ENCODE results near the gene BACH2.

The BACH2 gene

GRCh38 chr6:90053614-90054013 lies 243.0 kb downstream of the BACH2 start:
- H3K27me3 ChIP-seq (ENCODE audit: insufficient read depth, low read length) = no peaks in the 10 kb centered on the region
- no peaks in the 10 kb centered on the region for H3K36me3 ChIP-seq (ENCODE audit: insufficient read depth, low read depth, low read length)
- H3K9ac ChIP-seq (ENCODE audit: low read depth, low read length) = no peak overlapping the region
- H3K4me3 ChIP-seq (ENCODE audit: low read length) = no peak overlapping the region
- peaks cover 23% of the 10 kb centered on the region for H3K9me3 ChIP-seq (ENCODE audit: insufficient read depth, low read depth, low read length)
- no peak overlapping the region for H3K27ac ChIP-seq (ENCODE audit: low read length)
- H3K4me1 ChIP-seq (ENCODE audit: insufficient read depth, low read length) = no peaks in the 10 kb centered on the region

DNA sequence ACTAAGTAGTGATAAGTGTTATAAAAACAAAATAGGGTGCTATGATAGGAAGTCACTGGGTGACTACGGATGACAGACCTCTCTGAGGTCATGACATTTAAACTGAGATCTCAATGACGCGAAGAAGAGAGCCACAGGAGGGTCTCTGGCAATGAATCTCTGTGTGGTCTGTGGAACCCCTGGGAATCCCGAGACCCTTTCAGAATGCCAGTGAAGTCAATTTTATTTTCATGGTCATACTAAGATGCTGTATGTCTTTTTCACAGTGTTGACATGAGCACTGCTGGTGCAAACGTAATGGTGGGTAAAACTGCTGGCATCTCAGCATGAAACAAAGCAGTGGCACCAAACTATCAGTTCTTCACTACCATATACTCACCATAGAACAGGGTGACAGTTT lies 247.3 kb downstream of the BACH2 start:
- no peaks in the 10 kb centered on the region for H3K27me3 ChIP-seq (ENCODE audit: insufficient read depth, low read length)
- 0 out of 2 replicates have a peak, but pooled peaks cover 3% of the 10 kb centered on the region for H3K4me1 ChIP-seq (ENCODE audit: insufficient read depth, low read length)
- H3K36me3 ChIP-seq (ENCODE audit: insufficient read depth, low read depth, low read length) = no peaks in the 10 kb centered on the region
- H3K4me3 ChIP-seq (ENCODE audit: low read length) = no peak overlapping the region
- H3K9ac ChIP-seq (ENCODE audit: low read depth, low read length) = no peak overlapping the region
- H3K27ac ChIP-seq (ENCODE audit: low read length) = no peak overlapping the region
- H3K9me3 ChIP-seq (ENCODE audit: insufficient read depth, low read depth, low read length) = peaks cover 16% of the 10 kb centered on the region

GRCh38 chr6:90048206-90048967 lies 248.3 kb downstream of the BACH2 start:
- Histone ChIP-seq H3K27ac (ENCODE audit: low read length) (no peak overlapping the region), H3K9ac (ENCODE audit: low read depth, low read length) (no peak overlapping the region), H3K27me3 (ENCODE audit: insufficient read depth, low read length) (no peaks in the 10 kb centered on the region), H3K9me3 (ENCODE audit: insufficient read depth, low read depth, low read length) (peaks cover 6% of the 10 kb centered on the region), H3K4me1 (ENCODE audit: insufficient read depth, low read length) (0 out of 2 replicates have a peak, but pooled peaks cover 3% of the 10 kb centered on the region), H3K4me3 (ENCODE audit: low read length) (no peak overlapping the region), H3K36me3 (ENCODE audit: insufficient read depth, low read depth, low read length) (no peaks in the 10 kb centered on the region)

GRCh38 chr6:90045535-90045934 lies 251.1 kb downstream of the BACH2 start:
- no peaks in the 10 kb centered on the region for H3K27me3 ChIP-seq (ENCODE audit: insufficient read depth, low read length)
- H3K27ac ChIP-seq (ENCODE audit: low read length) = no peak overlapping the region
- H3K4me1 ChIP-seq (ENCODE audit: insufficient read depth, low read length) = 0 out of 2 replicates have a peak, but pooled peaks cover 3% of the 10 kb centered on the region

GRCh38 chr6:90044833-90045381 lies 251.7 kb downstream of the BACH2 start:
- H3K9me3 ChIP-seq (ENCODE audit: insufficient read depth, low read depth, low read length) = no peaks in the 10 kb centered on the region
- H3K27ac ChIP-seq (ENCODE audit: low read length) = no peak overlapping the region

More at GRCh38 chr6:90045535-90045934, 251.1 kb downstream of the BACH2 start:
- Histone ChIP-seq H3K9me3 (ENCODE audit: insufficient read depth, low read depth, low read length) (no peaks in the 10 kb centered on the region), H3K4me3 (ENCODE audit: low read length) (no peak overlapping the region), H3K9ac (ENCODE audit: low read depth, low read length) (no peak overlapping the region), H3K36me3 (ENCODE audit: insufficient read depth, low read depth, low read length) (no peaks in the 10 kb centered on the region)

DNA sequence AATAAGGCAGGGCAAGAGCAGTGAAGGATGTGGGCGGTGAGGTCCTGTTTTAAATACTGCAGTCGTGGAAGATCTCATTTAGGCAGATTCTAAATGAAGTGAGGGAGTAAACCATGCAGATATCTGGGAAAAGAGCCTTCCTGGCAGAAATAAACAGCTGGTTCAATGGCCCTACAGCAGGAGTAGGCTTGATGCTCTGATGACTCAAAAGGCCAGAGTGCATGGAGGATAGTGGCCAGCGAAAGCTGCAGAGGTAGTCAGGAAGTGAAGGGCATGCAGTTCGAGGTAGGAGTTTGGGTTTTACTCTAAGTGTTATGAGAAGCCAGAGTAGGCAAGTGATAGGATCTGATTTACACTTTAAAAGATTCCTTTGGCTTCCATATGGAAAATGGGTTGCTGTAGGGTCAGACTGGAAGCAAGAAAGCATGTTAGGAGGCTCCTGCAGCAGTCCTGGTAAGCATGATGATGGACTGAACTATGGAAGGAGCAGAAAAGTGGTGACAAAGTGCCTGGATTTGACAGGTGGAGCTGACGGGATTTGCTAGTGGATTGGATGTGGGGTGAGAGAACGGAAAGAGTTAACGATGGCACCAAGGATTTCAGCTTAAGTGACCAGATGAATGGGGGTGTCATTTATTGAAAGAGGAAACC lies 252.3 kb downstream of the BACH2 start:
- Histone ChIP-seq H3K9me3 (ENCODE audit: insufficient read depth, low read depth, low read length) (no peaks in the 10 kb centered on the region), H3K27ac (ENCODE audit: low read length) (no peak overlapping the region), H3K9ac (ENCODE audit: low read depth, low read length) (no peak overlapping the region), H3K4me1 (ENCODE audit: insufficient read depth, low read length) (0 out of 2 replicates have a peak, but pooled peaks cover 3% of the 10 kb centered on the region), H3K4me3 (ENCODE audit: low read length) (no peak overlapping the region), H3K36me3 (ENCODE audit: insufficient read depth, low read depth, low read length) (no peaks in the 10 kb centered on the region), H3K27me3 (ENCODE audit: insufficient read depth, low read length) (no peaks in the 10 kb centered on the region)

More at GRCh38 chr6:90044833-90045381, 251.7 kb downstream of the BACH2 start:
- Histone ChIP-seq H3K27me3 (ENCODE audit: insufficient read depth, low read length) (no peaks in the 10 kb centered on the region), H3K4me1 (ENCODE audit: insufficient read depth, low read length) (0 out of 2 replicates have a peak, but pooled peaks cover 3% of the 10 kb centered on the region), H3K9ac (ENCODE audit: low read depth, low read length) (no peak overlapping the region), H3K4me3 (ENCODE audit: low read length) (no peak overlapping the region), H3K36me3 (ENCODE audit: insufficient read depth, low read depth, low read length) (no peaks in the 10 kb centered on the region)

GRCh38 chr6:90040931-90041330 lies 255.7 kb downstream of the BACH2 start:
- no peaks in the 10 kb centered on the region for H3K36me3 ChIP-seq (ENCODE audit: insufficient read depth, low read depth, low read length)
- H3K27me3 ChIP-seq (ENCODE audit: insufficient read depth, low read length) = no peaks in the 10 kb centered on the region
- 0 out of 2 replicates have a peak, but pooled peaks cover 3% of the 10 kb centered on the region for H3K4me1 ChIP-seq (ENCODE audit: insufficient read depth, low read length)
- no peaks in the 10 kb centered on the region for H3K9me3 ChIP-seq (ENCODE audit: insufficient read depth, low read depth, low read length)
- no peak overlapping the region for H3K27ac ChIP-seq (ENCODE audit: low read length)
- H3K9ac ChIP-seq (ENCODE audit: low read depth, low read length) = no peak overlapping the region
- H3K4me3 ChIP-seq (ENCODE audit: low read length) = no peak overlapping the region

DNA sequence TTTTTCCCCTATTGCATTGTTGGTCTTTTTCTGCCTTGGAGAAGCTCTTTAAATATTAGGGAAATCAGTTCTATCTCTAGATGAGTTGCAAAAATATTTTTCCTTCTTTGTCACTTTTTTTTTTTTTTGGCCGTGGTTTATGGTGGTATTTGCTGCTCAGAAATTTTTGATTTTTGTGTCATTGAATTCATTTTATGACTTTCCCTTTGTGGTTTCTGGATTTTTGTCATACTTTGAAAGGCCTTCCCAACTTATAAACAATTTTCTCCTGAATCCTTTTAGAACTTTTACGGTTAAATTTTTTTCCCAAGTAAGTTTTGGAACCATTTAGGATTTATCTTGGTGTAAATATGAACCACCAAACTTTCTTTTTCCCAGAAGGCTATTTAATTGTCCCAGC lies 256.7 kb downstream of the BACH2 start:
- H3K4me3 ChIP-seq (ENCODE audit: low read length) = no peak overlapping the region
- no peak overlapping the region for H3K9ac ChIP-seq (ENCODE audit: low read depth, low read length)
- H3K4me1 ChIP-seq (ENCODE audit: insufficient read depth, low read length) = 0 out of 2 replicates have a peak, but pooled peaks cover 3% of the 10 kb centered on the region
- H3K27me3 ChIP-seq (ENCODE audit: insufficient read depth, low read length) = no peaks in the 10 kb centered on the region
- no peak overlapping the region for H3K27ac ChIP-seq (ENCODE audit: low read length)
- H3K9me3 ChIP-seq (ENCODE audit: insufficient read depth, low read depth, low read length) = no peaks in the 10 kb centered on the region
- H3K36me3 ChIP-seq (ENCODE audit: insufficient read depth, low read depth, low read length) = no peaks in the 10 kb centered on the region

GRCh38 chr6:90038961-90039653 lies 257.5 kb downstream of the BACH2 start:
- H3K9me3 ChIP-seq (ENCODE audit: insufficient read depth, low read depth, low read length) = no peaks in the 10 kb centered on the region
- H3K27ac ChIP-seq (ENCODE audit: low read length) = no peak overlapping the region
- no peak overlapping the region for H3K9ac ChIP-seq (ENCODE audit: low read depth, low read length)
- no peaks in the 10 kb centered on the region for H3K4me1 ChIP-seq (ENCODE audit: insufficient read depth, low read length)
- H3K36me3 ChIP-seq (ENCODE audit: insufficient read depth, low read depth, low read length) = no peaks in the 10 kb centered on the region
- no peaks in the 10 kb centered on the region for H3K27me3 ChIP-seq (ENCODE audit: insufficient read depth, low read length)
- no peak overlapping the region for H3K4me3 ChIP-seq (ENCODE audit: low read length)

GRCh38 chr6:90036963-90037362 lies 259.7 kb downstream of the BACH2 start:
- Histone ChIP-seq H3K27ac (ENCODE audit: low read length) (no peak overlapping the region), H3K27me3 (ENCODE audit: insufficient read depth, low read length) (no peaks in the 10 kb centered on the region), H3K9ac (ENCODE audit: low read depth, low read length) (no peak overlapping the region), H3K36me3 (ENCODE audit: insufficient read depth, low read depth, low read length) (no peaks in the 10 kb centered on the region), H3K4me1 (ENCODE audit: insufficient read depth, low read length) (no peaks in the 10 kb centered on the region), H3K4me3 (ENCODE audit: low read length) (no peak overlapping the region), H3K9me3 (ENCODE audit: insufficient read depth, low read depth, low read length) (no peaks in the 10 kb centered on the region)

DNA sequence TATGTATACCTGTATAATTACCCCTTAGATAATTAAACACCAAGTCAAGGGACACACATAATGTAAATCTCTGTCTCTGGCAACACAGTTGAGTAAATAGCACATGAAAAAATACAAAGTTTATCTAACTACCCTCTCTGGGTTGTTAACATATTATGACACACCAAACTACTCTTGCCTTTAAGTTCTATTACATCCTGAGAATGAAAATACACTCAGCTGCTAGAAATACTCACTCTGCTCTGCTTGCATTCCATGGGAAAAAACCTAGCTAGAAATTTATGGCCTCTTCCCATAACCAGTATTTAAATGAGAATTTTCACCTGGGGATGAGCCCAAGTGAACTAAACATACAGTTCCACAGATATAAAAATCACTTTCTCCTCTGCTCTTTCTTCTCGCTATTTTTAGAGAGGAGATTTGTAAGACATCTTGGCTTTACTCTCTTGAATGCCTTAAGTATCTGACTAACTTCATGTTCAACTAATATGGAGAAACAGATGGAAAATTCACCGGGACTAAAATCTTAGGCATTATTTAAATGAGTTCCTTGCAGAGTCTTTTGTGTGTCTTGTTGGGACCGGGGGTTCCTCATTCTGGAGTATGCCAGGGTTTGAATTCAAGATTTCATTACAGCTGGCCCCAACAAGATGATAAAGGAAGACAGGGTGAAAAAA lies 261.5 kb downstream of the BACH2 start:
- Histone ChIP-seq H3K4me1 (ENCODE audit: insufficient read depth, low read length) (no peaks in the 10 kb centered on the region), H3K27ac (ENCODE audit: low read length) (no peak overlapping the region), H3K9me3 (ENCODE audit: insufficient read depth, low read depth, low read length) (no peaks in the 10 kb centered on the region), H3K36me3 (ENCODE audit: insufficient read depth, low read depth, low read length) (no peaks in the 10 kb centered on the region), H3K27me3 (ENCODE audit: insufficient read depth, low read length) (no peaks in the 10 kb centered on the region), H3K9ac (ENCODE audit: low read depth, low read length) (no peak overlapping the region), H3K4me3 (ENCODE audit: low read length) (no peak overlapping the region)

Data from iPS-20b (cell line).